Measurements from ENCODE around the gene DMD.

GRCh38 chrX:31147175-31147574, 2064.2 kb downstream of the DMD start:
- TF ChIP-seq CTCF (IDR thresholded peaks at IDR 0.05) (no peak), REST (IDR thresholded peaks at IDR 0.05) (no peak), PBX3 (IDR thresholded peaks at IDR 0.05) (no peak), POLR2AphosphoS2 (conservative IDR thresholded peaks at IDR 0.05; ENCODE audit: low read length) (no peak), JUN (IDR thresholded peaks at IDR 0.05) (no peak), MAX (IDR thresholded peaks at IDR 0.05) (no peak), RAD21 (conservative IDR thresholded peaks at IDR 0.05 in 1 of 2, IDR thresholded peaks at IDR 0.05 in 1 of 2) (no peak), NR3C1 (IDR thresholded peaks at IDR 0.05) (no peak), POLR2A (IDR thresholded peaks at IDR 0.05; ENCODE audit: low read length) (no peak), EP300 (IDR thresholded peaks at IDR 0.05) (no peak), EHMT2 (IDR thresholded peaks at IDR 0.05; ENCODE audit: low read depth) (no peak), SMC3 (IDR thresholded peaks at IDR 0.05) (no peak)

Measured in A549 (cell line).